Urothelium cell line (cell line): ENCODE measurements around the gene SGCE.
A peak's percentile ranks its signal among the peaks of the same experiment; 100 is the strongest.
"Not testable (repeated sequence)": the region's sequence is repeated elsewhere in the genome, so short reads cannot be mapped to it uniquely, and the experiment has no call there.

ENCODE experiments used
- DNase-seq: peaks from one replicate; pipeline ENCODE4 v3.0.0; 2011; ENCODE audit warnings: low spot score, mixed read lengths
- FAIRE-seq: peaks from 2 replicates; lab custom pipeline; 2011; peaks lifted over from hg19 to GRCh38; lab: Jason Lieb, UNC

The SGCE gene

GRCh38 chr7:94655848-94656657 is at the start of gene SGCE:
Gene SGCE, minus strand, starts transcription at chr7:94656133. Its CDS starts 35 bp downstream, at chr7:94656098.
- DNase-seq (peak; percentile 88), FAIRE-seq (peak; percentile 89)

DNA sequence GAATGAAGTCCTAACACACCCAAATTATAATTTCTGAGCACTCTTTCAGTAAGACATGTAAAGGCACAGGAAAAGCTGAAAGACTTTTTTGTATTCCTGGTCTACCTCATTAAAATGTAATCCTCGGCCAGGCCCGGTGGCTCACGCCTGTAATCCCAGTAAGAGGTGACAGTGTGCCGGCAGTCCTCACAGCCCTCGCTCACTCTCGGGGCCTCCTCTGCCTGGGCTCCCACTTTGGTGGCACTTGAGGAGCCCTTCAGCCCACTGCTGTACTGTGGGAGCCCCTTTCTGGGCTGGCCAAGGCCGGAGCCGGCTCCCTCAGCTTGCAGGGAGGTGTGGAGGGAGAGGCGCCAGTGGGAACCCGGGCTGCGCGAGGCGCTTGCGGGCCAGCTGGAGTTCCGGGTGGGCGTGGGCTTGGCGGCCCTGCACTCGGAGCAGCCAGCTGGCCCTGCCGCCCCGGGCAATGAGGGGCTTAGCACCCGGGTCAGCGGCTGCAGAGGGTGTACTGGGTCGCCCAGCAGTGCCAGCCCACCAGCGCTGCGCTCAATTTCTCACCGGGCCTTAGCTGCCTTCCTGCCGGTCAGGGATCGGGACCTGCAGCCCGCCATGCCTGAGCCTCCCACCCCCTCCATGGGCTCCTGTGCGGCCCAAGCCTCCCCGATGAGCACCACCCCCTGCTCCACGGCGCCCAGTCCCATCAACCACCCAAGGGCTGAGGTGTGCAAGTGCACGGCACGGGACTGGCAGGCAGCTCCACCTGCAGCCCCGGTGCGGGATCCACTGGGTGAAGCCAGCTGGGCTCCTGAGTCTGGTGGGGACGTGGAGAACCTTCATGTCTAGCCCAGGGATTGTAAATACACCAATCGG is 49.5 kb upstream of the SGCE start:
- FAIRE-seq = not testable (repeated sequence)

DNA sequence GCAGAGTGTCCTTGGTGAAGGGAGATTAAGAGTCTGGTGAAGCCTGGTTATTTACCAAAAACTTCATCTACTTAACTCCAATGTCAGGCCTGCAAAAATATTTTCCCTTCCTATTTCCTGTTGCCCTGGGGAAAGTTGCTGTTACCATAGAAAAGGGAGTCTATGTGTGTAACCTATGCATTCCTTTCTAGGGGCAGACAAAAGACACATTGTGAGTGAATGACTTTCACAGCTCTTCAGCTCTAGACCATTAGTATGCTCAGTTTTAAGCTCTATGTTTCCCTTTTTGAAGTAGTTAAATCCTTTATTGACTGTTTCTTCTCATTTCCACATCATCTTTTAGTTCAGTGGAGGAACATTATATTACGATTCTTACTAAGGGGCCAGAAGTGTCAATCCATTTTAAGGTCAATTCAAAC is 45.6 kb upstream of the SGCE start:
- peak; percentile 63 for DNase-seq
- no peak for FAIRE-seq

More for the DNA sequence above, 49.5 kb upstream of the SGCE start:
- DNase-seq = not testable (repeated sequence)

- DNase-seq = no peak
- no peak for FAIRE-seq
These were observed 45.1 kb upstream of the SGCE start for GRCh38 chr7:94700926-94701554.

DNA sequence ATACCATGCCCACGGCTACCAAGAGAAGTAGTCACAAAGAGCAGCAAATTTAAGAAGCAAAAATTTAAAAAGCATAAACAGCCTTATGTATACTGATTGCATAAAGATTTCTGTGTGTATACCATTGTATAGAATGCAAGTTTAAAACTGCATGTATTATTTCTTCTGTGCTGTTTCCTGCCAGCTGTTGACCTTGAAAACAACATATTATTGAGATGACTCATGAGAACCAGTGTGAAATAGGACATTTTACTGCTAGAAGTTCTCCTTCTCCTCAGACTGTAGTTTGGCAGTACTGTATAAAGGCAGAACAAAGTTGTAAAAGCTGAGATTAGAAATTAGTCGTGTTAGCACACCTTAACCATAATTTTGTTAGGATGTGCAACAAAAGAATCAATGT is 42.3 kb upstream of the SGCE start:
- FAIRE-seq = no peak

DNA sequence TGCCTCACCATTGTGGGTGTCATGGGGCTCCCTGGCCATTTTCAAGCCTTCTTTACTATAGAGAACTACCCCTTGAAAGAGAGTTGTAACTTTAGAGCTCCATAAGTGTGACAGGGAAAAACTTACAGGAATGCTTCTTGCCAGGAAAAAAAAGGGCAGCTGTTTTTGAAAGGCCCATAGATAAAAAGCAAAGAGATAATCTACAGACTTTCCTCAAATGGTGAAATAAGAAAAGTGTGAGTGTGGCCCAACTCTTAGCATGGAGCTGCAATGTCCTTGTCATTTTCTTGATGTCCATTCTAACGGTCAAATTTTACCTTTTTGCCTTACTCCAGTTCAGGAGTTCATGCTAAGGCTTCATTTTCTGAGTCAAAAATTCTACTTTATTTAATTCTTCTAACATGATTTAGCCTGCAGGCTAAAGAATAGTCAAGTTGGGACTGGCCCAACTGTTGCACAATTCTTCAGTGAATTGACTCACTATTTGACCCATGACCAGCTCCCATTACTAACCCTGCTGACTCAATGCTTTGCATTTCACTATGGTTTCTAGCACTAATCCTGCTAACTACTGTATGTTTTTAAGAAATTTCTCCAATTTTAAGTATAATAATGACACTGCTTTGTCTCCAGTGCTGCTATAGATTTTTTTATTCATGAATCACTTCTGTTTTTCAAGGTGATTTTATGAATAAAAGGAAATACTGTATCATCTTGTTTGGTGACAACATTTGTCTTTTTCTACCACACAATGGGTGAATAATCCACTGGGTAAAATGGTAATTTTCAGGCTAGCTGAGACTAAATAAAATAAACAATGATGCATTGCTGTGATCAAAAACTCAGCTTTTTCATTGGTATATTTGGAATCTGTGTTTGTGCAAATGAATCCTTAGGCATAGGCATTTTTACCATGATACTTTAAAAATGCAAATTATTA is 41.4 kb upstream of the SGCE start:
- peak; percentile 68 for DNase-seq
- peak; percentile 95 for FAIRE-seq

More for the DNA sequence above, 42.3 kb upstream of the SGCE start:
- DNase-seq = peak; percentile 57

DNA sequence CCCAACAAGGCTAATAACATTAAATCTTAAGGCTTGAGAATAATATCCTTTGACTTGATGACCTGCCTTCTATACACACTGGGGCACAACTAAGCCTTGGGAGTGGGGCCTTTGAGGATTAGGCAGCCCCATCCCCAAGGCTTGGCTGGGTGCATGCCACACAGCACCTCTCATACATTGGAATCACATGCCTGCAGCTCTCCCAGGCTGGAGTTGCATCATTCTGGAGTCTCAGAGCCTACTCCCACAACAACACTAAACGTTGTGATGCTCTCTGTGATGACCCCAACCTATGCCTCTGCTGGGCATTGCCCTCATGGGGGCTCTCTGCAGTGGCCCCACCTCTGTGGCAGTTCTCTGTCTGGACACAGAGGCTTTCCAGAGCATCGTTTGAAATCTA is 31.9 kb upstream of the SGCE start:
- FAIRE-seq (no peak), DNase-seq (no peak)

DNA sequence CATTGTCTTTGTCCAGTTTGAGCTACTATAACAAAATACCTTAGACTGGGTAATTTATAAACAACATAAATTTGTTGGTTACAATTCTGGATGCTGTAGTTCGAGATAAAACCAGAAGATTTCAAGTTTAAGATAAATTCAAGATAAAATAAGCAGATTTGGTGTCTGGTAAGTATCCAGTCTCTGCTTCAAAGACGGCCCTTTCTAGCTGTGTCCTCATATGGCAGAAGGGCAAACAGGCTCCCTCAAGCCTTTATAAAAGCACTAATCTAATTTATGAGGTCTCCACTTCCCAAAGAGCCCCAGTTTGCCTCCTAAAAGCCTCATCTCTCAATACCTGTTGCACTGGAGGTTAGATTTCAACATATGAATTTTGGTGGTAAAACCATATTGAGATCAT is 31.1 kb upstream of the SGCE start:
- no peak for FAIRE-seq
- DNase-seq = no peak

GRCh38 chr7:94683066-94683465 is 27.1 kb upstream of the SGCE start:
- DNase-seq = no peak
- no peak for FAIRE-seq

GRCh38 chr7:94679358-94679757 is 23.4 kb upstream of the SGCE start:
- FAIRE-seq = no peak
- DNase-seq = no peak

GRCh38 chr7:94676431-94676830 is 20.5 kb upstream of the SGCE start:
- no peak for FAIRE-seq
- DNase-seq = no peak

DNA sequence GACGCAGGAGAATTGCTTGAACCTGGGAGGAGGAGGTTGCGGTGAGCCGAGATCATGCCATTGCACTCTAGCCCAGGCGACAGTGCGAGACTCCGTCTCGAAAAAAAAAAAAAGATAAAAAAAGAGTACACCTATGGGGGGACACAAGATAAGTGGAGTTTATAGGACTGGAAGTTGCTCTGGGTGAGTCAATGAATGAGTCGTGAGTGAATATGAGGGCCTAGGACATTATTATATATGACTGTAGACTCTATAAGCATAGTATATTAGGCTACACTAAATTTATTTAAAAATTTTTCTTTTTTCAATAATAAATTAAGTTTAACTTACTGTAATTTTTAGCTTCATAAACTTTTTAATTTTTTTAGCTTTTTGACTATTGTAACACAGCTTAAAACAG is 19.4 kb upstream of the SGCE start:
- no peak for FAIRE-seq

DNA sequence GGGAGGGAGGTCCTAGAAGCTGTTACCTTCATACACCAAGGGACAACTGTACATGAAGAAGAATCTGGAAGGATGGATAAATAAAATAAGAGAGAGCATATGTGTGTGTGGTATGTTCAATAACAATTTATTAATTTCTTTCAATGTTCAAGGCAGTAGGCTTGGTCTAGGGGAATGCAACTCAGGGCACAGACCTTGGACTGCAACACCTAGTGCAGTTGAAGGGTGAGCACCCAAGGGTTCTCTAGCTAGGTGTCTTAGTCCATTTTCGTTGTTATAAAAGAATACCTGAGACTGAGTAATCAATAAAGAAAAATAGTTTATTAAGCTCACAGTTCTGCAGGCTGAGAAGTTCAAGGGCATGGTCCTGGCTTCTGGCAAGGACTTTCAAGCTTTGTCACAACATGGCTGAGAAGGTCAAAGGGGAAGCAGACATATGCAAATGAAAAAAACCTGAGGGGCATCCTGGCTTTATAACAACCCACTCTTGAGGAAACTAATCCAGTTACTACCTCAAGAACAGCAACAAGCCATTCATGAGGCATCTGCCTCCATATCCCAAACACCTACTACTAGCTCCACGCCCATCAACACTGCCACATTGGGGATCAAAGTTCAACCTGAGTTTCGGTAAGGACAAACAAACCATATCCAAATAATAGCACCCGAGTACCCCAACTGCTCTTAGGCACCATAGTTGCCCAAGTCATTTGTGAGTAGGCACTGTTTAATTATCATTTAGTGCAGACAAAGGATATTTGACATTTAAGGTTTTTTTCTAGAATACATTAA is 15.7 kb upstream of the SGCE start:
- FAIRE-seq = no peak
- no peak for DNase-seq

More for the DNA sequence above, 19.4 kb upstream of the SGCE start:
- no peak for DNase-seq

DNA sequence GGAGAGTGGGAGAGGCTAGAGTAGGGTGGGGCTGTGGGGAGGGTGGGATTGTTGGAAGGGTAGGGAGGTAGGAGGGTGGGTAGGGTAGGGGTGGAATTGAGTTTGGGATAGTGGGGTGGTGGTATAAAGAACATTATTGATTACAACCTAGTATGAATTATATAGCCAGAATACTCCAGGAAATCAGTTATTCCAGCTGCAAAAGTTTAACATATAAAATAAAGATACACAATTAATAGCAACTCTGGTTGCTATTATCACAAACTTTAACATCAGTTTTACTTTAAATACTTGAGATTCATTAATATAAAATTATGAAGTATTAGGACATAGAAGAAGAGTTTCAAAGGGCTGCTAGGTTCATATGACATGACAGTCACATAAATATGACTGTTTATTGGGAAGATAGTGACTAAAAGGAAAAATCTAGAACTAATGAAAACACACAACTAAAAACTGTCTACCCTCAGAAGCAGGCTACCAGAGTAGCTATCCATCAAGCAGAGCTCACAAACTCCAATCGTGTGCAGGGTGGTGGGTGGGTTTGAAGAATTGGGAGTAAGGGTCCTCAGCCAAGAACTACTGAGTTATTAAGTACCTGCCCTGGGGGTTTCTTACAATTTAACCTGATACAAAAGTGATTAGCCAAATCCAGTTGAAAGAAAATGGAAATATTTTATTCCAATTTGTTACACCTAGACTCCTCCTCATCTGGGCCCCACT is 14.0 kb upstream of the SGCE start:
- FAIRE-seq = no peak
- DNase-seq = no peak

- no peak for DNase-seq
- FAIRE-seq = no peak
These were observed 11.1 kb upstream of the SGCE start for GRCh38 chr7:94666879-94667587.

DNA sequence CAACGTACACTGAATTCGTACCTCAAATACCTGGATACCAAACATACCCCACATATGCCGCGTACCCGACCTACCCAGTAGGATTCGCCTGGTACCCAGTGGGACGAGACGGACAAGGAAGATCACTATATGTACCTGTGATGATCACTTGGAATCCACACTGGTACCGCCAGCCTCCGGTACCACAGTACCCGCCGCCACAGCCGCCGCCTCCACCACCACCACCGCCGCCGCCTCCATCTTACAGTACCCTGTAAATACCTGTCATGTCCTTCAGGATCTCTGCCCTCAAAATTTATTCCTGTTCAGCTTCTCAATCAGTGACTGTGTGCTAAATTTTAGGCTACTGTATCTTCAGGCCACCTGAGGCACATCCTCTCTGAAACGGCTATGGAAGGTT is 9.5 kb upstream of the SGCE start:
- DNase-seq (no peak), FAIRE-seq (no peak)

GRCh38 chr7:94664023-94664422 is 8.1 kb upstream of the SGCE start:
- DNase-seq = no peak
- no peak for FAIRE-seq

- no peak for FAIRE-seq
These were observed 6.6 kb upstream of the SGCE start for GRCh38 chr7:94662548-94662947.

More at GRCh38 chr7:94662548-94662947, 6.6 kb upstream of the SGCE start:
- DNase-seq = no peak
